Activated effector memory CD4-positive, alpha-beta T cell treated with Interleukin-2 at 50 U/mL for 16 hours (primary cell): ENCODE measurements around the gene GNPTG.

Experiments
- DNase-seq: peaks from one replicate; pipeline ENCODE4 v3.0.0-alpha.2; 2020

The GNPTG gene

DNA sequence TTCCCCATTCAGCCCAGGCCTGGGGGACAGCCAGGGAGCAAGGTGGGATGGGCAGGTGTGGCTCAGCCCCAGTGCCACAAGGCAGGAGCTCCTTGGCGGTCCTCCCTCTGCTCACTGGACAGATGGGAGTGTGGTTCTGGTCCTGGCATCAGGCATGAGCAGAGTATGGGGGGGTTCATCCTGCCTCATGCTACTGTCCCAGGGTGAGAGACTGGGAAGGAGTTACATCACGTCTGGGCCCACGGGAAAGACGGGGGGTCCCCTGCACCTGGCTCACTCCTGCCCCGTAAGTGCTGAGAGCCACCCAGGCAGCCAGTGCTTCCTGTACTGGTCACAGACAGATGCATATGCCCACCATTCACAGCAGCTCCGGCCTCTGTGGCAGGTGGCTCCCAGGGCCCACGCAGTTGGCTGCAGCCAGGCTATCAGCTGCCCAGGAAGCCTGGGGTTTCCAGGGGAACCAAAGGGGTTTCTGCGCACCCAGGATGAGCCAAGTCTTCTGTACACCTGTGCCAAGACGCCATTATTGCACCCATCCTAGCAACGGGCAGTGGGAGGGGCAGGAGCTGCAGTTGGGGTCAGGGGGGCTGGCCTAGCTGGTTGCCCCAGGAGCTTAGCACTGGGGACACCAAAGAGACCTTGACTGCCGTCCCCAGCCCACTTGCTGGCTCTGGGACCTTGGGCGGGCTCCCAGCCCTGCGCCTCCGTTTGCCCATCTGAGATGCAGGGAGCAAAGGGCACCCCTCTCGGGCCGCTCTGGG lies 16.3 kb upstream of the GNPTG start:
- DNase-seq = no peak

DNA sequence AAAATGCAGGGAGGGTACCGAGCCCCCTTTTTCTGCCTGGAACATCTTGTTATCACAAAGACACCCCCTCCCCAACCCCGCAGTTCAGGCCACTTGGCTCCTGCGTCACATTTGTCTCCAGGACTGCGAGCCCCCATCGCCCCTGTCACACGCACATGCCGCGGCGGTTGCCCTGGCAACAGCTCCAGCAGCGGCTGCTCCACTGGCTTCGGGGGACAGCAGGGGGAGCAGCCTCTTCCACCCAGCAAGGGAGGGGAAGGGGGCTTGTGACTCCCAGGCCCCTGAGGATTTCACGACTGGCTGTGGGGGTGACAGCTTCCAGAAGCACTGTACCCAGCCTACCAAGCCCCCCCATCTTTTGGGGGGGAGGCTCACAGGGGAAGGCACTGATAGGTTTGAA lies 15.7 kb upstream of the GNPTG start:
- DNase-seq = no peak

DNA sequence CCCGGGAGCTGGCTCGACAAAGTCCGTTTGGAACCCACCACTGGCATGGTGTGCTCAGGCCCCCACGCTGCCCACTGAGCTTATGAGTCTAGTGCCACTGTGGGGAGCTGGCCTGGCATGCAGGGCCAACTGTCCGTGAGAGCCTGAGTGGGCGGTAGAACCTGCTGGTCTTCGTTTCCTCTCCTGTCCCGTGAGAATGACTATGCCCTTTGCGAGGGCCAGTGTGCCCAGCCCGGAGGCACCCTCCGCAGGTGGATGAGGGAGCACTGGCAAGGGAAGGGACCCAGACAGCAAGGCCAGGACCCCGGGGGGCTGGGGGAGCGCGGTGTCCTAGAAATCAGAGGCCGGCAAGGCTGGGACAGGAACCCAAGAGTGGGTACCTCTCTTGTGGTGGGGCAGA lies 15.1 kb upstream of the GNPTG start:
- no peak for DNase-seq

DNA sequence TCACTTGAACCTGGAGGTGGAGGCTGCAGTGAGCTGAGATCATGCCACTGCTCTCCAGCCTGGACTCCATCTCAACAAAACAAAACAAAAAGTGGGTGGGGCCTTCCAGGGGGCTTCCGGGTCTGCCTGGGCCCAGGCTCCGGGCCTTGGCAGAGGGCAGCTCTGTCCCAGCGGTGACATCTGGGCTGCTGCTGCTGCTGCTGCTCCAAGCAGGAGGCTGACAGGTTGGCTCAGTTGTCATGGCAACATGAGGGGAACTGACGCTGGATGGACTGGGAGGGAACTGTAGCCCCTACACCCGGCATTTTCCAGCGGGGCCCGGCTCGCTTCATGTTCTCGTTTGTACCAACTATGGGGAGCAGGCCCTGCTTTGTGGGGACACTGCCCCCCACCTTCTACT lies 14.2 kb upstream of the GNPTG start:
- DNase-seq = no peak

DNA sequence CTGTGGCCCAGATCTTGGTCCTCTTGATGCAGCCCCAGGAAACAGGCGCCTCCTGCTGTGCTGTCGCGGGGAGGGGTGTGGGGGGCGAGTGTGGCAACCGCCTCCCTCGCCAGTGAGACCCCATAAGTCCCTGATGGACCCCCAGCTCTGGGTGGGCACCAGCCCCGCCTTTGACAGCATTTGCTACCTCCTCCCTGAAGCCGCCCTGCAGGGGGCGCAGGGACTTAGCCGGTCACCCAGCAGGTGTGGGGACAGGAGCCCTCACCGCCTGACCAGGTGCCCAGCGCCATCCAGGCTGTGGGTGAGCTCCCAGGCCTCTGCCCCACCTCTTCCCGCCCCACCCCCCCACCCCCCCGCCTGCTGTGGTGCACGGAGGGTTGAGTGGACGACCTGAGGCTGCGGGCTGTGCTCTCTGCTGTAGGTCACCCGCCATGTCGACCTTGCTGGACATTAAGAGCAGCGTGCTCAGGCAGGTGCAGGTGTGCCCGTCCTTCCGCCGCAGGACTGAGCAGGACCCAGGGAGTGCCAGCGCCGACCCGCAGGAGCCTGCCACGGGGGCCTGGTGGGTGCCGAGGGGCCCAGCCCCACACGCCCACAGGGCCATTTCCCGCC lies 13.5 kb upstream of the GNPTG start:
- DNase-seq = no peak

DNA sequence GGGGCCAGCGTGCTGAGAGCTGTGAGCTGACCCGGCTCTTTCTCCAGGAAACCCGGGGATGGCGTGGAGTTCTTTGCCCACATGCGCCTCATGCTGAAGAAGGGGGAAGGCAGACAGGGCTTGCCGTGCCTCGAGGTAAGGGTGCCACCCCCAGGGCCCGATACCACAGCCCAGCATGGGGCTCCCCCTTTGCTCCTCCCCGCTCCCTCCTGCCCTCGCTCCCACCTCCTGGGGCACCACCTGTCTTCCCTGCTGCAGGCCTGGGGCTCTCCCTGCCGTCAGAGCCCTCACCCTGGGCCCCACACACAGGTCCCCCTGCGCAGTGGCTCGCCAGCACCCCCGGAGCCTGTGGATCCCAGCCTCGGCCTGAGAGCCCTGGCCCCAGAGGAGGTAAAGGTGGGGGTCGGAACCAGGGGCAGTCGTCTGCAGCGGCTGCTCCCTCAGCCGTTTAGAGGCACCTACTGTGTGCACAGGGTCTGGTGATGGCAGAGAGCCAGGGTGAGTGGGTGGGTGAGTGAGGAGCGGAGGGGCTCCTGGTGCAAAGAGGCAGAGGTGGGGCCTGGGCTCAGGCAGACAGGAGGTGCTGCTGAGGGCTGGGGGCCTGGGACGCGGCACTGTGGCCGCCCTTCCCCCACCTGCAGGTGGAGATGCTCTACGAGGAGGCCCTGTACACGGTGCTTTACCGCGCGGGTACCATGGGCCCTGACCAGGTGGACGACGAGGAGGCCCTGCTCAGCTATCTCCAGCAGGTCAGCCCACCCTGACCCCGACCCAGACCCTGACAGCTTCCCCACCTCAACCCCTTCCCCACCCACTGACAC lies 12.7 kb upstream of the GNPTG start:
- DNase-seq = no peak

DNA sequence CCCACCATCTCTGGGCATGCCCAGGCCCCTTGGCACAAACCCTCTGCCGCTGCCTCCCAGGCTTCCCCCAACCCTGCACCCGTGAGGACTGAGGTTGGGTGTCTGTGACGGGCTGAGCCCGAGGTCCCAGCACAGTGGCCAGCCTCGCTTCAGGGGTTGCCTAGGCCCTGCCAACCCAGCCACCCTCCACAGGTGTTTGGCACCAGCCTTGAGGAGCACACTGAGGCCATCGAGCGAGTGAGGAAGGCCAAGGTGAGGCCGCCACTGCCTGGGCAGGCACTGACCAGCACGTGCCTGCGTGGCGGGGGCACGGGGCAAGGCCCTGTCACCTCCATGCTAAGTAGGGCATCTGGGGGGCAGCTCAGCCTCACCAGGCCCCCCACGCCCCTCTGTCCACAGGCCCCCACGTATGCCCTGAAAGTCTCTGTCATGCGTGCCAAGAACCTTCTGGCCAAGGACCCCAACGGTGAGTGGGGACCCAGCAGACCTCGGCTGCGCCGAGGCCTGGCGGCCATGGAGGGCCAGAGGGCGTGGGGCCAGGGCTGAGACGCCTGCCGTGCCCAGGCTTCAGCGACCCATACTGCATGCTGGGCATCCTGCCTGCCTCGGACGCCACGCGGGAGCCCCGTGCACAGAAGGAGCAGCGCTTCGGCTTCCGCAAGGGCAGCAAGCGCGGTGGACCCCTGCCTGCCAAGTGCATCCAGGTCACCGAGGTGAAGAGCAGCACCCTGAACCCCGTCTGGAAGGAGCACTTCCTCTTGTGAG lies 10.8 kb upstream of the GNPTG start:
- no peak for DNase-seq

DNA sequence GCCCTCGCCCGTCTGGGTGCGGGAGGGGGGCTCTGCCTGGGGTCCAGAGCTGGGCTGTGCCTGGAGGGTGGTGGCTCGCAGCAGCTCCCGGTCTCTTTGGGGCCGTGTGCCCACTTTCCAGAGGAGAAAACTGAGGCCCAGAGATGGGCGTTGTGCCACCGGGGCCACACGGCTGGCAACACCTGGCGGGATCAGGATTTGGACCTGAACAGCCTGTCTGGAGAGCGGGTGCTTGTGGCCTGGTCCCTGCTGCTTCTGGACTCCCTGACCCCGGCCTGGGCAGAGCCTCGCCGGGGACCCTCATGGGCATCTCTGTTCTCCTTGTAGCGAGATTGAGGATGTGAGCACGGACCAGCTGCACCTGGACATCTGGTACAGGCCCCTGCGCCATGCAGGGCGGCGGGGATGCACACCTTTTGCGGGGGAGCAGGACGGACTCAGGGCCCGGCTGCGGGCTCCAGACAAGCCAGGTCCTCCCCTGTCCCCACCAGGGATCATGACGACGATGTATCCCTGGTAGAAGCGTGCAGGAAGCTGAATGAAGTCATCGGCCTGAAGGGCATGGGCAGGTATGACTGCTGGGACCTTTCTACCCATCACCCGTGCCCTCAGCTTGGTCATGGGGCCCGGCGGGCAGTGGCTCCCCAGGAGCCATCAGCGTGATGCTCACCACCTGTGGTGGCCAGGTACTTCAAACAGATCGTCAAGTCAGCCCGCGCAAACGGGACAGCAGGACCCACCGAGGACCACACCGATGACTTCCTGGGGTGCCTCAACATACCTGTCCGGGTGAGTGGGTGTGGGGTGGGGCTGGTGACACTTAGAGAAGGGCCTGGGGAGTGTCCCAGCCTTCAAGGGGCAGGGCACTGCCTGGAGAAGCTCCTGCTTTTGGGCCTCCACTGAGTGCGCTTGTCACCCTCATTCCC lies 10.0 kb upstream of the GNPTG start:
- DNase-seq = no peak

DNA sequence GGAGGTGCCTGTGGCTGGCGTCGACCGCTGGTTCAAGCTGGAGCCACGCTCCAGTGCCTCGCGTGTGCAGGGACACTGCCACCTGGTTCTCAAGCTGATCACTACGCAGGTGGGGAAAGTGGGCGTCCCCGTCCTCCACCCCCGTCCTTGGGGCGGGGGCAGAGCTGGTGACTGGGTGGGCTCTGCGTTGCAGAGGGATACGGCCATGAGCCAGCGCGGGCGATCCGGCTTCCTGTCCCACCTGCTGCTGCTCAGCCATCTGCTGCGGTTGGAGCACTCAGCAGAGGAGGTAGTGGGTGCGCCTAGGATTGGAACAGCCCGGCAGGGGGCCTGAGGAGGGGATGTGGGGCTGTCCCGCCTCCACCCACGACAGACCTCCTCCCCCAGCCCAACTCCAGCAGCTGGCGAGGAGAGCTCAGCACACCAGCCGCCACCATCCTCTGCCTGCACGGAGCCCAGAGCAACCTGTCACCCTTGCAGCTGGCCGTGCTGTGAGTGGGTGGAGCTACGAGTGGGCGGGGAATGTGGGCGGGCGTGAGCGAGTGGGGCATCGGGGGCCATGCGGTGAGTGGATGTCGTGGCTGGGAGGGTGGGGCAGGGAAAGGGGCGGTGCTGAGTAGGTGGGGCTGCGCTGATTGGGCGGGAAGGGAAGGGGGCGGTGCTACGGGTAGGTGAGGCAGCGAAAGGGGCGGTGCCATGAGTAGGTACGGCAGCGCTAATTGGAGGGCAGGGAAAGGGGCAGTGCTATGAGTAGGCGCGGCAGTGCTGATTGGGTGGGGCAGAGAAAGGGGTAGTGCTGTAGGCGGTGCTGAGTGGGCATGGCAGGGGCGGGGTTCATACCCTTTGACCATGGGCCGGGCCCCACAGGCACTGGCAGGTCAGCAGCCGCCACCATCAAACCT lies 9.0 kb upstream of the GNPTG start:
- peak; percentile 94 for DNase-seq

DNA sequence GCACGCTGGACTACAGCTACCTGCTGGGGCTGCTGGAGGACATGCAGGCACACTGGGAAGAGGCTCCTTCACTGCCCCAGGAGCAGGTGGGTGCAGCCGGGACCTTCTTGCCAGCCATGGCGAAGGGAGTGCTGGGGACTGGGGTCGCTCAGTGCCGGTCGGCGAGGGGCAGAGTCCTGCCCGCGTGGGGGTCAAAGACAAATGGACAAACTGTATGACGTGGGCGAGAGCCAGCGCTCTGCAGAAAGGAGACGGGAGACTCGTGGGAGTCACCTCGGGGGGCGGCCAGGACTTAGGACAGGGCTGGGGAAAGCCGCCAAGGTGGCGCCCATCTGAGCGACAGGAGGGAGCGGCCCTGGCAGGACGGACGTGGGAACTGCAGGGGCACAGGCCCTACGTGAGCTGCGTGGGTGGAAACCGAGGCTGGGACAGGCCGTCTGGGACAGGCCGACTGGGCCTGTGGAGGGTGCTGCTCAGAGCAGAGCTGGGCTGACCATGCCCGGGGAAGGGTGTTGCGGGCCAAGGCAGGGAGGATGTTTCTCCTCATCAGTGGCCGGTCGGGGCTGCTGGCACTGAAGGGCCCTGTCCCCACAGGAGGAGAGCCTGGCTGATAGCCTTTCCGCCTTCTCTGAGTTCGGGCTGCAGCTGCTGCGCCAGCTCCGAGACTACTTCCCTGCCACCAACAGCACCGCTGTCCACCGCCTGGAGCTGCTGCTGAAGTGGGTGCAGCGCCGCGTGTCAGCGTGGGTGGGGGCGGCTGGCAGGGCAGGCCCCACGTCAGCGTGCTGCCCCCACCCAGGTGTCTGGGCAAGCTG lies 8.1 kb upstream of the GNPTG start:
- DNase-seq = no peak

DNA sequence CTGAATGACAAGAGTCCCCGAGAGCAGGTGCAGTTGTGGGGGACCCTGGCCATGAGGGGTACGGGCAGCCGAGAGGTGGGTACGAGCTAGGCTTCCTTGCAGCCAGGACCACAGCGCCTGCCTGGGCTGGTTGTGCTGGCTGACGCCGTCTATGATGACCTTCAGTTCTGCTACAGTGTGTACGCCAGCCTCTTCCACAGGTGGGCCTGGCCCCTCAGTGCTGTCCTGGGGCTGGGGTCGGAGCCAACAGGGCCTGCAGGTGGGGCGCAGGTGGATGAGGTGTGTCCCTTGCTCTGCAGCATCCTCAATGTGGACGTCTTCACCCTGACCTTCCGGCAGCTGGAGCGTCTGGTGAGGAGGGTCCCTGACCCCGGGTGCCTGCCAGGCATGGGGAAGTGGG lies 7.2 kb upstream of the GNPTG start:
- DNase-seq = no peak

DNA sequence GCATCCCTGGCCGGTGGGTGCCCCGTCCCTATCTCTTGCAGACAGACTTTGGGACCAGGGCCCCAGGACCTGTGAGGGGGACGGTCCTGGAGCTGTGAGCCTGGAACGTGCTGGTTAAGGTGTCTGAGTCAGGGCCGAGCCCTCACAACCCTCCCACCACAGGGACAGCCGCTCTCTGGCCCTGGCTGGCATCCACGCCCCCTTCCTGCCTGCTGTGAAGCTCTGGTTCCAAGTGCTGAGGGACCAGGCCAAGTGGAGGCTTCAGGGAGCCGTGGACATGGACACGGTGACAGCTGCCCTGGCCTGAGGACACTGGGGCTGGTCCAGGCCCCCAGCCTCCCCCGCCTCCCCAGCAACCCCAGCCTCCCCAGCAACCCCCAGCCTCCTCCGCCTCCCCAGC lies 6.6 kb upstream of the GNPTG start:
- no peak for DNase-seq

DNA sequence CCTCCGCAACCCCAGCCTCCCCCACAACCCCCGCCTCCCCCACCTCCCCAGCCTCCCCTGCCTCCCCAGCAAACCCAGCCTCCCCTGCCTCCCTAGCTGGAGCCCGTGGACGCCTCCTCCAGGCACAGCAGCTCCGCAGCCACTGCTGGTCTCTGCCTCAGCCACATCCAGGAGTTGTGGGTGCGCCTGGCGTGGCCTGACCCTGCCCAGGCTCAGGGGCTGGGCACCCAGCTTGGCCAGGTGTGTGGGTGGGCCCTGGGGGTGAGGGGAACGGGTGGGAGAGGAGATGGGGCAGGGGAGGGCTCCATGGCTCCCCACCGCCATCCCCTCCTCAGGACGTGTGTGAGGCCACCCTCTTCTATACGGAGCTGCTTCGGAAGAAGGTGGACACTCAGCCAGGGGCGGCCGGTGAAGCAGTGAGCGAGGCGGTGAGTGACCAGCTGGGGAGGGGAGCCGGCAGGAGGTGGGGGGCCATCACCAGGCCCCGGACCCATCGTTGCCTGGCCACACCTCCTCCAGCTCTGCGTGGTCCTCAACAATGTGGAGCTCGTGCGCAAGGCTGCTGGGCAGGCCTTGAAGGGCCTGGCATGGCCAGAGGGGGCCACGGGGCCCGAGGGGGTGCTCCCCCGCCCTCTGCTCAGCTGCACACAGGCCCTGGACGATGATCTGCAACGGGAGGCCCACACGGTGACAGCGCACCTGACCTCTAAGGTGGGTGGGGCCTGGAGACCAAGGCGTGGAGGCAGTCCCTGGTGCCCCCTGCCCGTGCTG lies 5.9 kb upstream of the GNPTG start:
- no peak for DNase-seq

DNA sequence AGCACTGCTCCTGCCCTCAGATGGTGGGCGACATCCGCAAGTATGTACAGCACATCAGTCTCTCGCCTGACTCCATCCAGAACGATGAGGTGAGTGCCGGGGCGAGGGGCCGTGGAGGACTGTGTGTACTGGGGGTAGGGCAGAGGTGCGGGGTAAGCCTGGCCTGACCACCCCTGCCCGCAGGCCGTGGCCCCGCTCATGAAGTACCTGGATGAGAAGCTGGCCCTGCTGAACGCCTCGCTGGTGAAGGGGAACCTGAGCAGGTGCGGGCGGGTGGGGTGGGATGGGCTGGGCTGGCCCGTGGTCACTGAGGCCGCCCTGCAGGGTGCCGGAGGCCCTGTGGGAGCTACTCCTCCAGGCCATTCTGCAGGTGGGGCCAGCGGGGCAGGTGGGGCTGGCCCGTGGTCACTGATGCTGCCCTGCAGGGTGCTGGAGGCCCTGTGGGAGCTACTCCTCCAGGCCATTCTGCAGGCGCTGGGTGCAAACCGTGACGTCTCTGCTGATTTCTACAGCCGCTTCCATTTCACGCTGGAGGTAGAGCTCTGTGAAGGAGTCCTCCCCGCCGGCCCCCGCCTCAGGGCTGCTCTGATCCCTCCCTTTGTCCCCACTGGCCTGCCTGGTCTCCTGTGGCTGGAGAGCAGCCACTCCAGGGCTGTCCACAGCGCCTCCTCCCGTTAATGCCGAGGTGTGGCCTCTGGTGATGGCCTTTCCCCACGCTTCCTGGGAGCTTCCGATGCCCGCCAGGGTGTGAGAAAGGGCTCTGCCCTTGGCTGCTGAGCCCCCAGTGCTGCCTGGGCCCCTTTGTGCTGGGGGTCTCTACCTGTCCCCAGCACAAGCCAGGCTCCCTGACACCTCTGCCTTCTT lies 5.1 kb upstream of the GNPTG start:
- no peak for DNase-seq

DNA sequence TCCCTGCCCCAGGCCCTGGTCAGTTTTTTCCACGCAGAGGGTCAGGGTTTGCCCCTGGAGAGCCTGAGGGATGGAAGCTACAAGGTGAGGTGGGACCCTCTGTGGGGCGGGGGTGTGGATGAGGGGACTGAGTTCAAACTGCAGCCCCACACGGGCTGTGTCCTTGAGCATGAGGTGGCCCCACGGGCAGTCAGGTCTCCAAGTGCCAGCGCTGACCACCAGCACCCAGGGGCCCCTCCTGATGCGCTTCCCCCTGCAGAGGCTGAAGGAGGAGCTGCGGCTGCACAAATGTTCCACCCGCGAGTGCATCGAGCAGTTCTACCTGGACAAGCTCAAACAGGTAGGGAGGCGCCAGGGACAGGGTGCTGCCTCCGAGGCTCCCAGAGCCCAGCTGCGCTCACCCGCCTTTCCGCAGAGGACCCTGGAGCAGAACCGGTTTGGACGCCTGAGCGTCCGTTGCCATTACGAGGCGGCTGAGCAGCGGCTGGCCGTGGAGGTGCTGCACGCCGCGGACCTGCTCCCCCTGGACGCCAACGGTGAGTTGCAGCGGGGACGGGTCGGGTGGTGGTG lies 4.4 kb upstream of the GNPTG start:
- DNase-seq = no peak

DNA sequence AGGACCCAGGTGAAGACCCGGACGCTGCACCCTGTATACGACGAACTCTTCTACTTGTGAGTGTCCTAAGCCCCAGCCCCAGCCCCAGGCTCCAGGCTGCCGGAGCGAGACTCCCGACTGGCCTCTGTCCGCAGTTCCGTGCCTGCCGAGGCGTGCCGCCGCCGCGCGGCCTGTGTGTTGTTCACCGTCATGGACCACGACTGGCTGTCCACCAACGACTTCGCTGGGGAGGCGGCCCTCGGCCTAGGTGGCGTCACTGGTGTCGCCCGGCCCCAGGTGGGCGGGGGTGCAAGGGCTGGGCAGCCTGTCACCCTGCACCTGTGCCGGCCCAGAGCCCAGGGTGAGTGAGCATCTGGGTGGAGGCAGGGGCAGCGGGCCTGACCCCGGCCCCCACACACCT lies 3.8 kb upstream of the GNPTG start:
- DNase-seq = no peak

DNA sequence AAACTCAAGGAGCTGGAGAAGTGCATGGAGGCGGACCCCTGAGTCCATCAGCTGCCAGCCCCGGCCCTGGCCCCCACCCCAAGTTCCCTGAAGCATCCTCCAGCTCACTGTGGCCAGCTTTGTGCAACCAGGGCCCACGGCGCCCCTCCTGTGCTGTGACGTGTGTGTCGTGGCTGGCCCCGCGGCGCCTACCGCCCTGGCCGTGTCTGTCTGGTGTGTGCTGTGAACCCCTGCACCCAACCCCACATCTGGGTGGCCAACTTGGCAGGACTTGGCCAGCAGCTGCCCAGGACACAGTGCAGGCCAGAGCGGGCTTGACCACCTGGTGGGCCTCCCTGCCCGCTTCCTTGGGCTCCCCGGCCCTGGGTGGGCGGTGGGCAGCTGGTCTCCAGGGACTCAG lies 3.3 kb upstream of the GNPTG start:
- DNase-seq = no peak

DNA sequence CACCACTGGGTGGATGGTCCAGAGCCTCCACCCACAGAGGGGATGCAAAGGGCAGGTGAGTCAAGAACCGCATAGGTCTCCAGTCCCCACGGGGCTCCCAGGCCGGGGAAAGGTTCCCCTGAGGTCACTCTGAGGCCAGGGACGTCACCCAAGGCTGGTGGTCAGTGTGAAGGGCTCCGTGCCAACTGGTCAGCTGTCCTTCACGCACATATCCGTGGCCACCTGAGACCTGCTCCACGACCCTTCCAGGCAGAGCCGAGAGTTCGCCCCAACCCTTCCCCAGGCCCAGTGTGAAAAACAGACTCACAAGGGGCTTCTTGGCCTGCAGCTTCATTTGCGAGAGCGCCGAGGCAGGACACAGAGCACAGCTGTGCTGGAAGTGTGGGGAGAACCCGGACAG lies 2.8 kb upstream of the GNPTG start:
- DNase-seq = no peak
